GM10266 (cell line): ENCODE results near the gene IL21R.
A peak's percentile ranks its signal among the peaks of the same experiment; 100 is the strongest.

Experiments
- DNase-seq: peaks from one replicate; pipeline ENCODE4 v3.0.0; 2012; ENCODE audit errors: extremely low spot score
- CTCF ChIP-seq: IDR thresholded peaks from 2 replicates; pipeline ENCODE4 v1.5.1; 2012; ENCODE audit warnings: mild to moderate bottlenecking, low read depth; ENCODE audit not compliant: control insufficient read depth, insufficient read depth; ENCODE audit errors: missing control alignments

The IL21R gene

GRCh38 chr16:27486760-27487159 lies 84.8 kb downstream of the IL21R start:
- DNase-seq = no peak
- no peak for TF ChIP-seq CTCF

GRCh38 chr16:27489421-27489820 lies 87.4 kb downstream of the IL21R start:
- DNase-seq = no peak
- no peak for TF ChIP-seq CTCF

GRCh38 chr16:27489906-27490305 lies 87.9 kb downstream of the IL21R start:
- DNase-seq = no peak
- no peak for TF ChIP-seq CTCF

- TF ChIP-seq CTCF = no peak
Observed at GRCh38 chr16:27491894-27492587, 90.1 kb downstream of the IL21R start.

GRCh38 chr16:27492588-27492979 lies 90.6 kb downstream of the IL21R start:
- DNase-seq = no peak
- TF ChIP-seq CTCF = no peak

More at GRCh38 chr16:27491894-27492587, 90.1 kb downstream of the IL21R start:
- DNase-seq = no peak

- DNase-seq = no peak
- TF ChIP-seq CTCF = no peak
Observed at GRCh38 chr16:27495191-27495590, 93.2 kb downstream of the IL21R start.

- TF ChIP-seq CTCF = no peak
- peak; percentile 35 for DNase-seq
Observed at GRCh38 chr16:27498031-27498825, 96.3 kb downstream of the IL21R start.
